HK-2 (cell line): ENCODE measurements around the gene LINGO3.

Experiments used
- DNase-seq: peaks from one replicate; pipeline ENCODE4 v3.0.0-alpha.2; 2018; ENCODE audit not compliant: unreplicated experiment

LINGO3 gene

GRCh38 chr19:2306971-2307370 is 983 bp downstream of the LINGO3 start:
- DNase-seq: no peak

- DNase-seq: no peak
Observed at GRCh38 chr19:2306281-2306806, 1.6 kb downstream of the LINGO3 start.

GRCh38 chr19:2305452-2306280 is 2.3 kb downstream of the LINGO3 start:
- no peak for DNase-seq

- no peak for DNase-seq
Observed at GRCh38 chr19:2303211-2303798, 4.6 kb downstream of the LINGO3 start.

- DNase-seq: no peak
Observed at GRCh38 chr19:2302319-2303210, 5.4 kb downstream of the LINGO3 start.

- DNase-seq: no peak
Observed at GRCh38 chr19:2300533-2300932, 7.4 kb downstream of the LINGO3 start.

- DNase-seq: no peak
Observed at GRCh38 chr19:2296141-2296540, 11.8 kb downstream of the LINGO3 start.

- no peak for DNase-seq
Observed at GRCh38 chr19:2294687-2295335, 13.1 kb downstream of the LINGO3 start.

GRCh38 chr19:2291185-2291751 is 16.7 kb downstream of the LINGO3 start:
- no peak for DNase-seq

GRCh38 chr19:2290441-2291184 is 17.3 kb downstream of the LINGO3 start:
- no peak for DNase-seq

- DNase-seq: no peak
Observed at GRCh38 chr19:2289714-2290435, 18.1 kb downstream of the LINGO3 start.

GRCh38 chr19:2288818-2289713 is 18.9 kb downstream of the LINGO3 start:
- DNase-seq: no peak

- no peak for DNase-seq
Observed at GRCh38 chr19:2288338-2288817, 19.6 kb downstream of the LINGO3 start.

GRCh38 chr19:2287585-2288337 is 20.2 kb downstream of the LINGO3 start:
- no peak for DNase-seq

GRCh38 chr19:2286402-2287140 is 21.4 kb downstream of the LINGO3 start:
- no peak for DNase-seq

GRCh38 chr19:2283835-2284507 is 24.0 kb downstream of the LINGO3 start:
- DNase-seq: no peak

GRCh38 chr19:2282862-2283237 is 25.1 kb downstream of the LINGO3 start:
- DNase-seq: no peak
